Heart right ventricle (tissue), 16 donors: ENCODE results near the gene PERM1. TPM values are rescaled to one million over a fixed set of nuclear protein-coding genes. Genes with fewer than 3 reads are reported as not detected.
A peak's percentile ranks its signal among the peaks of the same experiment; 100 is the strongest.

Source experiments
- ATAC-seq, 8 donors: fragments of 200-7000 bp; cut with Tn5 transposase; one replicate each; pipeline ENCODE4 v1.9.1; 2020; ENCODE audit warnings: mild to moderate bottlenecking in 8 of 8, moderate library complexity in 8 of 8, moderate number of reproducible peaks in 1 of 8
- DNase-seq, 2 donors: peaks; one replicate each; pipeline ENCODE4 v3.0.0-alpha.2; 2020
- H3K27ac ChIP-seq, 10 donors: fragments of 200-600 bp; sonication (generic) in 2 of 10; one replicate each; pipeline versions ENCODE4 v1.5.0 to v1.8.0; 2020 to 2022; ENCODE audit warnings: mild to moderate bottlenecking in 3 of 10
- H3K27me3 ChIP-seq, 7 donors: fragments of 200-600 bp; one replicate each; pipeline ENCODE4 v1.8.0; 2021 to 2022; ENCODE audit warnings: mild to moderate bottlenecking in 2 of 7
- H3K36me3 ChIP-seq, 9 donors: fragments of 200-600 bp; sonication (generic) in 1 of 9; one replicate each; pipeline versions ENCODE4 v1.5.0 to v1.8.0; 2020 to 2022; ENCODE audit warnings: mild to moderate bottlenecking in 2 of 9
- H3K4me1 ChIP-seq, 9 donors: fragments of 200-600 bp; sonication (generic) in 1 of 9; one replicate each; pipeline versions ENCODE4 v1.5.0 to v1.8.0; 2020 to 2022; ENCODE audit warnings: mild to moderate bottlenecking in 4 of 9
- H3K4me3 ChIP-seq, 10 donors: fragments of 200-600 bp; sonication (generic) in 2 of 10; one replicate each; pipeline versions ENCODE4 v1.5.0 to v1.8.0; 2020 to 2022; ENCODE audit warnings: mild to moderate bottlenecking in 7 of 10, moderate library complexity in 2 of 10
- H3K9me3 ChIP-seq, 11 donors: fragments of 200-600 bp in 10 of 11; sonication (generic) in 2 of 11; one replicate each; pipeline versions ENCODE4 v1.5.0 to v1.8.0; 2013 to 2022; ENCODE audit warnings: mild to moderate bottlenecking in 2 of 11, control low read depth in 1 of 11, moderate library complexity in 1 of 11
- WGBS, 2 donors: extraction: QIAGEN DNeasy Blood & Tissue Kit; methylation state at CpG; one replicate each; pipeline ENCODE4 v1.1.7; 2013; ENCODE audit warnings: inconsistent platforms in 1 of 2; 5-methylcytosine and 5-hydroxymethylcytosine counted together
- intact Hi-C, 10 donors: fragments of 100-400 bp; cut with DNase I; formaldehyde crosslinking; loops; one replicate each; pipeline versions ENCODE4 v1.11.1 to v1.14.2; 2022
- polyA plus RNA-seq, 2 donors: library from polyadenylated mRNA; stranded (reverse); fragments of 200-250 nt; gene quantifications; one replicate each; pipeline ENCODE4 v1.2.3, GENCODE V29; 2013
- total RNA-seq, 10 donors: library from RNA; stranded (reverse); fragmentation: NEBNext Ultra II Directional in 3 of 10; extraction: Animal tissue kit (Norgen Biotek cat#: 25700) in 3 of 10; gene quantifications; one replicate each; pipeline versions ENCODE4 v1.2.1 to v1.2.4, GENCODE V29; 2021 to 2023
- TF ChIP-seq, protein P1 (sequence below), 9 donors: fragments of 200-600 bp; sonication (generic) in 2 of 9; IDR thresholded peaks; one replicate each; pipeline versions ENCODE4 v1.5.0 to v1.8.0; 2021 to 2022; ENCODE audit warnings: antibody characterized with exemption in 9 of 9, mild to moderate bottlenecking in 5 of 9, moderate library complexity in 1 of 9
- donor health status: Arrhythmogenic right ventricular cardiomyopathy.
- donor health status: ischemic (EF 13 %, LVEDD 7.1; RV severe dilation, severe dysfunction).
- donor health status: healthy with polysubstance abuse.
- donor health status: DM: no; HTN: yes; CAD: no.
- donor health status: DM: no; HTN: no; CAD: no.
- donor health status: ischemic (EF 25% LVEDD 6.9; RV normal size, moderate dysfunction).
- donor health status: ischemic (EF 25% LVEDD 5.7; RV mildly dilated, moderate dysfunction).
- donor health status: healthy.
- donor health status: DM: yes; HTN: yes; CAD: no.
- donor health status: Ischemic cardiomyopathy.
- donor health status: ischemic (EF 35%, LVEDD 5.7; RV mildly dilated, moderate dysfunction).
- donor health status: nonischemic (EF 11% LVEDD 7.7; RV severe dilation, severe dysfunction).
- donor health status: DM: yes; HTN: yes; CAD: no.
- donor health status: PGD.
- donor health status: ischemic (EF 29% LVEDD 5.4; RV normal size, mild dysfunction).
- donor health status: nonischemic (EF 23%, LVEDD 6.1; RV moderate dilation, normal function).

Gene PERM1
- total and polyA plus RNA-seq, 12 donors, result 55.1 to 513 (median 122) TPM

- ATAC-seq, result peak in 5 of 8 donors; percentile 23 to 64 (median 48)
- intact Hi-C loops, result loop anchor here in 2 of 10 donors (2.0 to 5.0 kb wide), 2 partner anchors 33 to 36 kb away; no protein-coding TSS in a partner anchor
- no peak overlapping the region for H3K27ac ChIP-seq
- 74 to 77% methylated on average over 15 of the region's 15 CpGs for WGBS, 2 donors
- H3K36me3 ChIP-seq, result no peaks in the 10 kb centered on the region
- no peaks in the 10 kb centered on the region for H3K9me3 ChIP-seq
- peaks cover 6 to 52% (median 40%) of the 10 kb centered on the region in 9 donors for H3K4me1 ChIP-seq
- H3K27me3 ChIP-seq, result peaks cover 31 to 91% (median 84%) of the 10 kb centered on the region in 7 donors
- DNase-seq, result no peak
- TF ChIP-seq, protein P1, sequence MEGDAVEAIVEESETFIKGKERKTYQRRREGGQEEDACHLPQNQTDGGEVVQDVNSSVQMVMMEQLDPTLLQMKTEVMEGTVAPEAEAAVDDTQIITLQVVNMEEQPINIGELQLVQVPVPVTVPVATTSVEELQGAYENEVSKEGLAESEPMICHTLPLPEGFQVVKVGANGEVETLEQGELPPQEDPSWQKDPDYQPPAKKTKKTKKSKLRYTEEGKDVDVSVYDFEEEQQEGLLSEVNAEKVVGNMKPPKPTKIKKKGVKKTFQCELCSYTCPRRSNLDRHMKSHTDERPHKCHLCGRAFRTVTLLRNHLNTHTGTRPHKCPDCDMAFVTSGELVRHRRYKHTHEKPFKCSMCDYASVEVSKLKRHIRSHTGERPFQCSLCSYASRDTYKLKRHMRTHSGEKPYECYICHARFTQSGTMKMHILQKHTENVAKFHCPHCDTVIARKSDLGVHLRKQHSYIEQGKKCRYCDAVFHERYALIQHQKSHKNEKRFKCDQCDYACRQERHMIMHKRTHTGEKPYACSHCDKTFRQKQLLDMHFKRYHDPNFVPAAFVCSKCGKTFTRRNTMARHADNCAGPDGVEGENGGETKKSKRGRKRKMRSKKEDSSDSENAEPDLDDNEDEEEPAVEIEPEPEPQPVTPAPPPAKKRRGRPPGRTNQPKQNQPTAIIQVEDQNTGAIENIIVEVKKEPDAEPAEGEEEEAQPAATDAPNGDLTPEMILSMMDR (IDR thresholded peaks at IDR 0.05), result peak in 8 of 9 donors; percentile 9 to 61 (median 45)
- no peak overlapping the region for H3K4me3 ChIP-seq
Observed at GRCh38 chr1:938088-938683, 43.7 kb downstream of the PERM1 start.

DNA sequence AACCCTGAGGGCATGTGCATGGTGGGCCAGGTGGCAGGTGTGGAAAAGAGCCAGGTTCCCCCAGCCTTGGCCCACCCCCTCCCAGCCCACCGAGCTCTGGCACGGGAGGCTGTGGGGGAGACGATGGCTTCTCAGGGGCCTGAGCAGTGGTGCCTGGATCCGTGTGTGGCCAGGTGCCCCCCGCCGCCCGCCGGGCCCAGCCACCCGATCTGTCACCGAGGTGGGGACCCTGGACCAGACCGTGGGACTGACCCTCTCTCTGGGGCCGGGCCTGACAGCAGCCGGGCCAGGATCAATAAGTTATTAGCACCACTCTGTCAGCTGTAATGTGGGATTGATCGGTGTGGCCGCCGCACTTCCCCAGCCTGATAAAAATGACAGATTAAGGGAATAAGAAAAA, 44.4 kb downstream of the PERM1 start:
- Histone ChIP-seq H3K36me3 (no peaks in the 10 kb centered on the region), H3K27ac (no peak overlapping the region), H3K4me3 (no peak overlapping the region), H3K4me1 (peaks cover 6 to 45% (median 34%) of the 10 kb centered on the region in 9 donors), H3K9me3 (no peaks in the 10 kb centered on the region), H3K27me3 (peaks cover 29 to 91% (median 84%) of the 10 kb centered on the region in 7 donors)
- no peak for ATAC-seq
- WGBS, 2 donors, result 88 to 89% methylated on average over 16 of the region's 16 CpGs
- no peak for DNase-seq
- TF ChIP-seq, protein P1 (IDR thresholded peaks at IDR 0.05), result no peak
- intact Hi-C loops, result loop anchor here in 1 of 10 donors (5.0 kb wide), 1 partner anchor 35 kb away; no protein-coding TSS in a partner anchor

DNA sequence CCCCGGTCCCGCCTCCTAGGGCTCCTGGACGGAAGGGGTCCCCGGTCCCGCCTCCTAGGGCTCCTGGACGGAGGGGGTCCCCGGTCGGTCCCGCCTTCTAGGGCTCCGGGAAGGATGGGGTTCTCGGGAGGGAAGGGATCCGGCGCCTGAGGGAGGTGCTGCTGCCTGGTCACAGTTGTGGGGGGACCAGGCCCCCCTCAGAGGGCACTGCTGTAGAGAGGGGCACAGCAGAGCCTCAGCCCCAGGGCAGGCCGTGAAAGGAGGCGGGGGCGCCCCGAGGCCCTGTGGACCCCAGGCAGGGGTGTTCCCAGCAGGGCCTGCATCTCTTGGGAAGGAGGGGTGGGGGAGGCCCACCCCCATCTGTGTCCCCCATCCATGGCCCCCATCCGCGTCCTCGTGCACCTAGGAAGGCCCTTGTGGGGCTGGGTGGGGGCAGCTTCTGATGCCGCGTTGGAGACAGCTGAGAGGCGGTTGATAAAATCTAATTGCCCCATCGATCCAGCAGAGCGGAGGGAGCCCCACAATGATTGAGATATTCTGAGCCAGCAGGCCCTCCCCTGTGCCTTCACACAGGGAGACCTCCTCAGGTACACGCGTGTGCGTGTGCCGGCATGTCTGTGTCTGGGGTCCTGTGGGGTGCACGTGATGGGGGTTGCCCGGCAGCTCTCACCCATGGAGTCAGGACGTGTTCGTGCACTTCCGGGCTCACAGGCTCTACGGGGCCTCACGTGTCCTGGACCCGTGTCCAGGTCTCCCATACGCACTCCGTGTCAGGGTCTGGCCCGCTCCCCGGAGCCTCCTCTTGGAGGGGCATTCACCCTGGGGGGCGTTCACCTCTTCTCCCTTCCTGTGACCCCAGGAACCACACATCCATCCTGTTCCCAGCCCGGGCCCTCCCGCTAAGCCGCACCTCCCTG, 45.3 kb downstream of the PERM1 start:
- peaks cover 23 to 88% (median 83%) of the 10 kb centered on the region in 7 donors for H3K27me3 ChIP-seq
- no peak for ATAC-seq

More for the DNA sequence above, 45.3 kb downstream of the PERM1 start:
- H3K27ac ChIP-seq, result no peak overlapping the region
- no peaks in the 10 kb centered on the region for H3K9me3 ChIP-seq
- no peak overlapping the region for H3K4me3 ChIP-seq
- H3K36me3 ChIP-seq, result no peaks in the 10 kb centered on the region
- TF ChIP-seq, protein P1 (IDR thresholded peaks at IDR 0.05), result no peak
- intact Hi-C loops, result loop anchor here in 1 of 10 donors (5.0 kb wide), 1 partner anchor 34 kb away; no protein-coding TSS in a partner anchor
- peaks cover 3 to 37% (median 29%) of the 10 kb centered on the region in 9 donors for H3K4me1 ChIP-seq
- DNase-seq, result no peak
- WGBS, 2 donors, result 66 to 80% methylated on average over 42 to 45 of the region's 45 CpGs
